Fibroblast of lung (primary cell): ENCODE results near the gene SIM1. TPM values are rescaled to one million over a fixed set of nuclear protein-coding genes. Genes with fewer than 3 reads are reported as not detected.

ENCODE experiments used
- DNase-seq, 2 donors: peaks; one replicate each; pipeline versions ENCODE4 v3.0.0 to v3.0.0-alpha.2; 2010; ENCODE audit warnings: low read depth in 2 of 2
- H2AFZ ChIP-seq: 2 replicates; pipeline ENCODE4 v1.5.1; 2012; ENCODE audit warnings: low read length, control low read depth, inconsistent platforms
- H3K27ac ChIP-seq: 2 replicates; pipeline ENCODE4 v1.5.1; 2011; ENCODE audit warnings: low read length, control low read depth; ENCODE audit not compliant: insufficient read depth
- H3K27me3 ChIP-seq: 2 replicates; pipeline ENCODE4 v1.5.1; 2011; ENCODE audit warnings: mild to moderate bottlenecking, low read length; ENCODE audit not compliant: control insufficient read depth, insufficient read depth
- H3K36me3 ChIP-seq: 2 replicates; pipeline ENCODE4 v1.5.1; 2011; ENCODE audit warnings: low read length; ENCODE audit not compliant: control insufficient read depth, insufficient read depth
- H3K4me1 ChIP-seq: 2 replicates; pipeline ENCODE4 v1.5.1; 2011; ENCODE audit warnings: low read length; ENCODE audit not compliant: control insufficient read depth, insufficient read depth; ENCODE audit errors: extremely low read depth
- H3K4me2 ChIP-seq: 2 replicates; pipeline ENCODE4 v1.5.1; 2011; ENCODE audit warnings: low read length, control low read depth; ENCODE audit not compliant: insufficient read depth; ENCODE audit errors: extremely low read depth
- H3K4me3 ChIP-seq, 4 experiments: fragments of 200-600 bp in 1 of 4; sonication (generic) in 1 of 4; replicated peaks in 1 of 4; 2 replicates each; pipeline ENCODE4 v1.5.1; 2011 to 2016; ENCODE audit warnings: low read length in 4 of 4, low read depth in 3 of 4, mild to moderate bottlenecking in 3 of 4, control low read depth in 2 of 4, inconsistent platforms in 1 of 4, mixed read lengths in 1 of 4; ENCODE audit not compliant: insufficient read depth in 1 of 4; ENCODE audit errors: control extremely low read depth in 1 of 4
- H3K79me2 ChIP-seq: 2 replicates; pipeline ENCODE4 v1.5.1; 2012; ENCODE audit warnings: mild to moderate bottlenecking, low read length, inconsistent platforms; ENCODE audit not compliant: control insufficient read depth, insufficient read depth
- H3K9ac ChIP-seq: 2 replicates; pipeline ENCODE4 v1.5.1; 2011; ENCODE audit warnings: mild to moderate bottlenecking, low read length, control low read depth; ENCODE audit not compliant: insufficient read depth
- H3K9me3 ChIP-seq: 2 replicates; pipeline ENCODE4 v1.5.1; 2012; ENCODE audit warnings: low read depth, low read length; ENCODE audit not compliant: control insufficient read depth, insufficient read depth
- H4K20me1 ChIP-seq: 2 replicates; pipeline ENCODE4 v1.5.1; 2011; ENCODE audit warnings: low read length; ENCODE audit not compliant: control insufficient read depth, insufficient read depth; ENCODE audit errors: extremely low read depth
- EZH2 ChIP-seq: IDR thresholded peaks from 2 replicates; pipeline ENCODE4 v1.5.1; 2012; ENCODE audit warnings: low read length, control low read depth, mild to moderate bottlenecking; ENCODE audit errors: missing control alignments
- polyA plus RNA-seq, 2 donors: library from polyadenylated mRNA; depleted of rRNA in 1 of 2; stranded (reverse) in 1 of 2; unstranded in 1 of 2; fragments of >200 nt; gene quantifications; 2 replicates each; pipeline ENCODE4 v1.2.1, GENCODE V29; 2011 to 2012; ENCODE audit warnings: missing spikeins in 1 of 2
- total RNA-seq: library from RNA; depleted of rRNA; stranded (reverse); fragments of >200 nt; gene quantifications from 2 replicates; pipeline ENCODE4 v1.2.1, GENCODE V29; 2014
- TF ChIP-seq, protein P1 (sequence below), 2 donors: IDR thresholded peaks in 1 of 2; conservative IDR thresholded peaks in 1 of 2; 1 replicate in 1 of 2; 2 replicates in 1 of 2; pipeline ENCODE4 v1.5.1; 2011 to 2012; ENCODE audit warnings: low read length in 2 of 2, control low read depth in 1 of 2, inconsistent platforms in 1 of 2, low read depth in 1 of 2, mild to moderate bottlenecking in 1 of 2

The SIM1 gene
- total and polyA plus RNA-seq, 2 donors (not counting 1 experiment from before 2014, with no cell fraction given), result not detected

DNA sequence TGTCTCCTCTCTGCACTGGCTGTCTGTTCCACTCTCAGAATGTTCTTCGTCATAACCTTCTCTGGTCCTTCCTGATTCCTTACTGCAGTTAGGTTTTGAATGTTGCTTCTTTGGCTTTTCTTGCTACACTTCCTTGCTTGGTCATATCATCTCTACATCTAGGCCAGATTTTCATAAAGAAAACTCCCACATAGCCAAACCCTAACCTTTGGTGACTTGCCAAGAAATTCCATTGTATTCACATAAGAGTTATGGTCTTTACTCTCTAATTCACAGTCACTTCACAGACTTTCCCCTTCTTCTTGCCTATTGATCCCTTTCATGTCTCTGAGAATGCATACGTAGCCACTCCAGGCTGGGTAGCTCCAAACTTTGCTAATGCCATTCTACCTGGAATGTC, 41.9 kb upstream of the SIM1 start:
- Histone ChIP-seq H3K4me3 (no peak overlapping the region), H3K9me3 (no peaks in the 10 kb centered on the region), H3K4me1 (no peaks in the 10 kb centered on the region), H3K9ac (no peak overlapping the region), H3K27me3 (no peaks in the 10 kb centered on the region), H4K20me1 (no peaks in the 10 kb centered on the region), H3K27ac (no peak overlapping the region), H2AFZ (no peak overlapping the region), H3K4me2 (no peak overlapping the region), H3K79me2 (no peaks in the 10 kb centered on the region), H3K36me3 (no peaks in the 10 kb centered on the region)
- DNase-seq, result peak; percentile 34 to 80
- TF ChIP-seq, protein P1, sequence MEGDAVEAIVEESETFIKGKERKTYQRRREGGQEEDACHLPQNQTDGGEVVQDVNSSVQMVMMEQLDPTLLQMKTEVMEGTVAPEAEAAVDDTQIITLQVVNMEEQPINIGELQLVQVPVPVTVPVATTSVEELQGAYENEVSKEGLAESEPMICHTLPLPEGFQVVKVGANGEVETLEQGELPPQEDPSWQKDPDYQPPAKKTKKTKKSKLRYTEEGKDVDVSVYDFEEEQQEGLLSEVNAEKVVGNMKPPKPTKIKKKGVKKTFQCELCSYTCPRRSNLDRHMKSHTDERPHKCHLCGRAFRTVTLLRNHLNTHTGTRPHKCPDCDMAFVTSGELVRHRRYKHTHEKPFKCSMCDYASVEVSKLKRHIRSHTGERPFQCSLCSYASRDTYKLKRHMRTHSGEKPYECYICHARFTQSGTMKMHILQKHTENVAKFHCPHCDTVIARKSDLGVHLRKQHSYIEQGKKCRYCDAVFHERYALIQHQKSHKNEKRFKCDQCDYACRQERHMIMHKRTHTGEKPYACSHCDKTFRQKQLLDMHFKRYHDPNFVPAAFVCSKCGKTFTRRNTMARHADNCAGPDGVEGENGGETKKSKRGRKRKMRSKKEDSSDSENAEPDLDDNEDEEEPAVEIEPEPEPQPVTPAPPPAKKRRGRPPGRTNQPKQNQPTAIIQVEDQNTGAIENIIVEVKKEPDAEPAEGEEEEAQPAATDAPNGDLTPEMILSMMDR (conservative IDR thresholded peaks at IDR 0.05 in 1 of 2, IDR thresholded peaks at IDR 0.05 in 1 of 2; ENCODE audit: low read depth in 1 of 2, low read length in 2 of 2), result no peak
- TF ChIP-seq EZH2, result no peak

GRCh38 chr6:100504786-100505737, 40.3 kb upstream of the SIM1 start:
- Histone ChIP-seq H3K9me3 (no peaks in the 10 kb centered on the region), H3K4me2 (peak overlapping the region; percentile 32), H3K9ac (no peak overlapping the region), H4K20me1 (no peaks in the 10 kb centered on the region), H3K27ac (peak overlapping the region; percentile 52), H2AFZ (no peak overlapping the region), H3K4me3 (no peak overlapping the region), H3K36me3 (no peaks in the 10 kb centered on the region), H3K4me1 (no peaks in the 10 kb centered on the region), H3K79me2 (no peaks in the 10 kb centered on the region), H3K27me3 (no peaks in the 10 kb centered on the region)
- TF ChIP-seq EZH2, result no peak
- TF ChIP-seq, protein P1 (conservative IDR thresholded peaks at IDR 0.05 in 1 of 2, IDR thresholded peaks at IDR 0.05 in 1 of 2; ENCODE audit: low read depth in 1 of 2, low read length in 2 of 2), result no peak
- peak; percentile 73 to 96 for DNase-seq

DNA sequence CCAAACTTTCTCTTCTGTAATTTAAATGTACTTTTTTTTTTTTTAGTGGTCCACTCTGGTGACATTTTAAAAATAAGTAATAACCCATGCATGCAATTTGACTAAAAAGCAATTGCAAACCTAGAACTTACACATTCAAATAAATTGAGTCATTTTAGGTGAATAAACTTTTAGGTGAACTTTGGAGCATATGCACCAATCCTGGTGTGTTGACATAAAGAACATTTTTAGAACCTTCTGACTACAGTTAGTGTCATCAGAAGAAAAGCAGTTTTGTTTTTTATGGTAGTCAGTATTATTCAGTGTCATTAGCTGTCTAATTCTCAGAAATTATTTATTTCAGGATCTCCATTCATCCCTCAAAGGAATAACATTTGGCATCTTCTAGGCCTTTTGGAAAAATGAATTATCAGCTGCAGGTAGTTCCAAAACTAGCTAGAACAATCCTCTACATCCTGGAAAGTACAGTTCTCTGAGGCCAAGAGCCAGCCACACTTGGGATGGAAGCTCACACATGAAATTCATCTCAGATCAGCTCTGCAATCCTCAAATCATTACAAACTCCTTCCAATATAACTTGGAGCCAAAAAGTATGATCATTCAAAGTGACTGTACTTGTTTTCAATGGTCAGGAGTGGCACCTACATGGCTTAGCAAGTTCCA, 38.5 kb upstream of the SIM1 start:
- Histone ChIP-seq H3K4me3 (no peak overlapping the region), H3K9me3 (no peaks in the 10 kb centered on the region), H3K9ac (no peak overlapping the region), H3K27ac (no peak overlapping the region), H3K79me2 (no peaks in the 10 kb centered on the region), H3K4me2 (no peak overlapping the region), H2AFZ (no peak overlapping the region), H3K36me3 (no peaks in the 10 kb centered on the region), H3K27me3 (no peaks in the 10 kb centered on the region), H3K4me1 (no peaks in the 10 kb centered on the region), H4K20me1 (no peaks in the 10 kb centered on the region)
- no peak for DNase-seq
- TF ChIP-seq, protein P1 (conservative IDR thresholded peaks at IDR 0.05 in 1 of 2, IDR thresholded peaks at IDR 0.05 in 1 of 2; ENCODE audit: low read depth in 1 of 2, low read length in 2 of 2), result no peak
